ENCODE data around the gene AEBP2.

DNA sequence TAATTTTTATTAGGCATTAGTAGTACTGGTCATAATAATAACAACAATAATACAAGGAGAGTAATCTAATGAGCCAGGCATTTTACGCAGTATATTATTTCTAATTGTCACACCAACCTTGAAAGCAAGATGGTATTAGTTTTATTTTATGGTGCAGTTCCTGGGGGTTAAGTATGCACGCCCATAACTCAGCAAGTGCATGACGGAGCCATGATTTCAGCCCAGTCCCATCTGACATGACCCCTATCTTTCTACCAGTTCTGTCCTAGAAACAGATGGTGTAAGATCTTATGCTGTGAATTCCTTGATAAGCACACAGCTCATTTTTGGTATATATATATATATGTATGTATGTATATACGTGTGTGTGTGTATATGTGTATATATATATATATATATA, 106.0 kb downstream of the AEBP2 start:
- TF ChIP-seq NFIC (IDR thresholded peaks at IDR 0.05) = no peak
- TF ChIP-seq, protein P1, sequence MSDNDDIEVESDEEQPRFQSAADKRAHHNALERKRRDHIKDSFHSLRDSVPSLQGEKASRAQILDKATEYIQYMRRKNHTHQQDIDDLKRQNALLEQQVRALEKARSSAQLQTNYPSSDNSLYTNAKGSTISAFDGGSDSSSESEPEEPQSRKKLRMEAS (IDR thresholded peaks at IDR 0.05) = no peak
- TF ChIP-seq EP300 (IDR thresholded peaks at IDR 0.05; ENCODE audit: borderline replicate concordance) = no peak
- no peak for TF ChIP-seq TAF1 (IDR thresholded peaks at IDR 0.05; ENCODE audit: low read depth)
- TF ChIP-seq, protein P2, sequence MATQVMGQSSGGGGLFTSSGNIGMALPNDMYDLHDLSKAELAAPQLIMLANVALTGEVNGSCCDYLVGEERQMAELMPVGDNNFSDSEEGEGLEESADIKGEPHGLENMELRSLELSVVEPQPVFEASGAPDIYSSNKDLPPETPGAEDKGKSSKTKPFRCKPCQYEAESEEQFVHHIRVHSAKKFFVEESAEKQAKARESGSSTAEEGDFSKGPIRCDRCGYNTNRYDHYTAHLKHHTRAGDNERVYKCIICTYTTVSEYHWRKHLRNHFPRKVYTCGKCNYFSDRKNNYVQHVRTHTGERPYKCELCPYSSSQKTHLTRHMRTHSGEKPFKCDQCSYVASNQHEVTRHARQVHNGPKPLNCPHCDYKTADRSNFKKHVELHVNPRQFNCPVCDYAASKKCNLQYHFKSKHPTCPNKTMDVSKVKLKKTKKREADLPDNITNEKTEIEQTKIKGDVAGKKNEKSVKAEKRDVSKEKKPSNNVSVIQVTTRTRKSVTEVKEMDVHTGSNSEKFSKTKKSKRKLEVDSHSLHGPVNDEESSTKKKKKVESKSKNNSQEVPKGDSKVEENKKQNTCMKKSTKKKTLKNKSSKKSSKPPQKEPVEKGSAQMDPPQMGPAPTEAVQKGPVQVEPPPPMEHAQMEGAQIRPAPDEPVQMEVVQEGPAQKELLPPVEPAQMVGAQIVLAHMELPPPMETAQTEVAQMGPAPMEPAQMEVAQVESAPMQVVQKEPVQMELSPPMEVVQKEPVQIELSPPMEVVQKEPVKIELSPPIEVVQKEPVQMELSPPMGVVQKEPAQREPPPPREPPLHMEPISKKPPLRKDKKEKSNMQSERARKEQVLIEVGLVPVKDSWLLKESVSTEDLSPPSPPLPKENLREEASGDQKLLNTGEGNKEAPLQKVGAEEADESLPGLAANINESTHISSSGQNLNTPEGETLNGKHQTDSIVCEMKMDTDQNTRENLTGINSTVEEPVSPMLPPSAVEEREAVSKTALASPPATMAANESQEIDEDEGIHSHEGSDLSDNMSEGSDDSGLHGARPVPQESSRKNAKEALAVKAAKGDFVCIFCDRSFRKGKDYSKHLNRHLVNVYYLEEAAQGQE (IDR thresholded peaks at IDR 0.05; ENCODE audit: low read depth) = no peak
- no peak for TF ChIP-seq YY1 (IDR thresholded peaks at IDR 0.05; ENCODE audit: low read depth)
- TF ChIP-seq, protein P3, sequence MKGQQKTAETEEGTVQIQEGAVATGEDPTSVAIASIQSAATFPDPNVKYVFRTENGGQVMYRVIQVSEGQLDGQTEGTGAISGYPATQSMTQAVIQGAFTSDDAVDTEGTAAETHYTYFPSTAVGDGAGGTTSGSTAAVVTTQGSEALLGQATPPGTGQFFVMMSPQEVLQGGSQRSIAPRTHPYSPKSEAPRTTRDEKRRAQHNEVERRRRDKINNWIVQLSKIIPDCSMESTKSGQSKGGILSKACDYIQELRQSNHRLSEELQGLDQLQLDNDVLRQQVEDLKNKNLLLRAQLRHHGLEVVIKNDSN (IDR thresholded peaks at IDR 0.05) = no peak
- TF ChIP-seq TEAD4 (IDR thresholded peaks at IDR 0.05) = no peak
- TF ChIP-seq CEBPB (IDR thresholded peaks at IDR 0.05) = no peak
- no peak for TF ChIP-seq CREB1 (IDR thresholded peaks at IDR 0.05; ENCODE audit: low read depth)
